HG02840 (cell line): ENCODE results near the gene TTLL5.
A peak's percentile ranks its signal among the peaks of the same experiment; 100 is the strongest.

Source experiments
- ATAC-seq: cut with Tn5 transposase; IDR thresholded peaks from one replicate; pipeline ENCODE4 v1.9.1; 2021; ENCODE audit warnings: mild to moderate bottlenecking, moderate library complexity, moderate number of reproducible peaks; ENCODE audit not compliant: unreplicated experiment, low FRiP score

Gene TTLL5

DNA sequence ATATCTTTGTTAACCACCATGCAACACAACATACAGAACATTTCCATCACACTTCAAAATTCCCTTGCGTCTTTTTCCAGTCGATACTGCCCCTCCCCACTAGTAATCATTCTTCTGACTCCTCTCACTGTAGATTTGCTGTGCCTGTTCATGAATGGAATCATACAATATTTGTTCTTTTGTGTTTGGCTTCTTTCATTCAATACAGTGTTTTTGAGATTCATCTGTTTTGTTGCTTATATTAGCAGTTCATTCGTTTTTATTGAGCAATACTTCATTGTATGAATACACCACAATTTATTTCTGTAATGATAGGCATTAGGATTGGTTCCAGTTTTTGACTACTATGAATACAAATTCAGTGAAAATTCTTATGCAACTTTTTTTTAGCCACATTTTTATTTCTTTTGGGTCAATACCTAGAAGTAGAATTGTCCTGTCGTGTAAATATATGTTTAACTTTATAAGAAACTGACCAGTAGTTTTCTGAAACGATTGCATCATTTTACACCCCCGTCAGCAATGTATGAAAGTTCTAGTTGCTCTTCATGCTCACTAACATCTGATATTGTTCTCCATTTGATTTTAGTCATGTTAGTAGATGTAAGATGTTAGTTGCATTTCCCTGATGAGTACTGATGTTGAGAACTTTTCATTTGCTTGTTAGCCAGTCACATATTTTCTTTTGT, 193.2 kb downstream of the TTLL5 start:
- no peak for ATAC-seq

DNA sequence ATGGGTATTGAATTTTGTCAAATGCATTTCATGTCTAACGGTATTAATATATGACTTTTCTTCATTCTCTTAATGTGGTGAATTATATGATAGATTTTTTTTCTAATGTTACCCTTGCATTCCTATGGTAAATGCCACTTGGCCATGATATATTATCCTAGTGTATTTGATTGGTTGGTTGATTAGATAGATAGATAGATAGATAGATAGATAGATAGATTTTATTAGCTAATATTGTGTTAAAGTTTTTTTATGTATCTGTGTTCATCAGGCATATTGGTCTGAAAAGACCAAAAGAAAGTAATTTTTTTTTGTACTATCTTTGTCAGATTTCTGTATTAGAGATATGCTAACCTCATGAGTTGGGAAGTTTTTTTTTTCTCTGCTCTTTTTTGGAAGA, 196.2 kb downstream of the TTLL5 start:
- no peak for ATAC-seq

DNA sequence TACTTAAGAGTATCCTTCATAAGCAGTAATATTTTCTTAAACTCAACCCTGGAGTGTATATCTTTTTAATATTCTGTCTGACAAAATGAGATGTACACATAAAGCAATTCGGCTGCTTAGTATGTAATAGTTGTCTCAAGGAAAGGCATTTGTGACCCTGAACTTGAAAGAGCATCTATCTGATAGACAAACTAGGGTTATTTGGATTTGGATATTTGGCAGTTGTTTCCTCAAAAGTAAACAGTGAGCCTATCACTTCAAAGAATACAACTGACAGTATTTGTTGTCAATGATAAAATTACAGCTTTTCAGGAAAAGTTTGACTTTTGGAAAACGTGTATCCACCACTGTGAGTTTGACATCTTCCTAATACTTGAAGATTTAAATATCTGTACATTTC, 197.3 kb downstream of the TTLL5 start:
- ATAC-seq = no peak

DNA sequence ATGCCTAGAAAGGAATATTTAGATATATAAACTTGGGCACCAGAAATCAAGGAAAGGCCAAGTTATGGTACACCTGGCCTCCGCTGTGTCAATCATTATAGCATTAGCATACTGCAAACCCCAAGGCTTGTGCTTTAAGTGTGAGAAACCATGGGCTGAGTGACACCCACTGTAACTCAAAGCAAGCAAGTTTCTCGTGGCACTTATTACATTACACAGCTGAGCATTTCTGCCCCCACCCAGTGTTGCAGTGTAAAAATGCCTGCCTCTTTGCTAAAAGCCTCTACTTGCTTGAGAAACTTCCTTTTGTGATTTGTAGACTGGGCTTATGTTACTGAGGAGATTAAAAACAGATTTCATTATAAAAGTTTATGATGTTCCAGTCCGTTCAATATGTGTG, 198.7 kb downstream of the TTLL5 start:
- no peak for ATAC-seq

DNA sequence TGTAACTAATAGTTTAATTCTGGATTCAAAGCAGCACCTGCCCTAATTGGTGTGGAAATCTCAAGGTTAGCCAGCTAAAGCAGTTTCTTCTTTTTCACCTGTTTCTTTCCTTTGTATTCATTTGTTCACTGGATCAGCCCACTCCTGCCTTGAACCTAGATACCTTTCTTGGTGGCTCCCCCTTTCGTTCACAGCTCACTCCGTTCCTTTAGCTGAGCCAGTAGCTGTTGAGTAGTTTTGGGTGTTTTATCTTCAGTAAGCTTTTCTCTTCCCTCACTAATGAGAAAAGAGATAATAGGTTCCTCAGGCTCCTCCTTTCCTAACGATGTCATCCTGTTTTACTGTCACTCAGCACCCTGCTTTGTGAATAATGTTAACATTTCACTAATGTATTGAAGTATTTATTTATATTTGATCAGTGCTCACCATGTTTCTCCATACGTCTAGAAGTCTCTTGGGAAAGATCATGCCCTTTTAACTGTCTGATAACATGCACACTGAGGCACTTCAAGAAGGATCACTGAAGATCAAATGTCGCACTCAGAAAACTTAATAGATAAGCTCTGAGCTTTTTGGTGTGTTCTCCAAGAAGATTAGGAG, 199.6 kb downstream of the TTLL5 start:
- ATAC-seq = no peak

DNA sequence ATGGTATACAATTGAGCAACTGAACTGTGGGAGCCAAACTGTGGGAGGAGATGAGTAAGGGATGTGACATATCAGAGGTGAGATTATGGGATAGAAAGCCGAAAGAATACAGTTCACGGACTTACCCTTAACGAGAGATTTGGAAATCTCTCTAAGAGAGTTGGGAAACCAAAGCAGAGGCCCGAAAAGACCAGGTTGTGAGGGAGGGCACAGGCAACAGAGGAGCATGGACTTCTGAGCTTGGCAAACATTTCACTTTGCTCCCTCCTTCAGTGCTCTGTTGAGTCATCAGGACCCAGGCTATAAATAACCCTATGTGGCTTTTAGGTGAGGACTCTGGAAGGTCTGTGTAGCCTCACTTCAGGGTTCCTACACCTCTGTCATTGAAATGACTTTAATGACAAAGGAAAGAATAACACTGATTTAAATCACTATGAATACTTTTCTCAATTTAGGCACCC, 200.1 kb downstream of the TTLL5 start:
- no peak for ATAC-seq

DNA sequence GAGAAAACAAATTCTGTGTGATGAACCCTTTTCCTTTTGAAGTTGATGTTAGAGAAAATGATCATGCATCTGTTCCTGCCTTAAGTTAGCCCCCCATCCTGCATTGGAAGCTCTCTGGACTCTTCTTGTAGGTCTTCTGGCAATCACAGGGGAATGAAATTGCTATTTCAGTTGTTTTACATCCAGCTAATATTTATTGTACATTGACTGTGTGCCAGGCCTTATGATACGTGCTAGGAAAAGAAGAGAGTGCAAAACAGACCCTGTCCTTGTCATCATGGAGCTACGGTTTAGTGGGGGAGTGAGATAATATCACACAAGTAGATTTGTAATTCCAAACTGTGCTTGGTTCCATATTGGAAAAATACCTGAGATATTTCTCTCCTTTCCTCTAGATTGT, 202.2 kb downstream of the TTLL5 start:
- no peak for ATAC-seq

DNA sequence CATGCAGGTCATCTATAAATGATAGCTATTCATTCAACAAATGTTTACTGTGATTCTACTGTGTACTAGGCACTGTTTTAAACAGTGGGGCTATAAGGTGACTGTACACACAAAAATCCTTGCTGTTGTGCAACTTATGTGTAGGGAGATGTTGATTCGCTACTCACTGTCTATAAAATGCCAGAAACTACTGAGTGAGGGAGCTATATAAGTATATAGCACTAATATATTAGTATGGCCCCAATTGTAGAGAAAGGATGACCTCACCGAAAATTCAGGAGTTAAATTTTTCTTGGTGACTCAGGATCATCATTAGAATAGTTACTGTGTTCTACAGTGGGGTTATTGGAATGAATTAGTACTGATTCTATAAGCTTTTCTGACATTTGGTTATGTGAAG, 203.3 kb downstream of the TTLL5 start:
- no peak for ATAC-seq

DNA sequence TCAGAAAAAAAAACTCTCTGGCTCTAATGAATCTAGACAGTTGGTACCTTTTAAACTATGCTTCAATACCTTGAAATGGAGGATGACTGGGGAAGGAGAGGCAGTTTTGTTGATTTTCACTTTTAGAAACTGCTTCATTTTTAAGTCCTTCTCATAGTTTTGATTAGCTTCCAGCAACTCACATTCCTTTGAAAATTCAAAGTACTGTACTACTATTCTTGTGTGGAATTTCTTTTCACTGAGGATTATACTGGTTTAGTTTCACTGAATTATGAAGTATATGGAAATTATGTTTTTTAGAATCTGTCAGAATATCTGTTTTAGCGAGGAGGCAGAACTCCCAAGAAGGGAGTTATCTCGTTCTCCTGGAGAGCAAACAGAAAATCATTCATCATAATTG, 204.5 kb downstream of the TTLL5 start:
- ATAC-seq = no peak

DNA sequence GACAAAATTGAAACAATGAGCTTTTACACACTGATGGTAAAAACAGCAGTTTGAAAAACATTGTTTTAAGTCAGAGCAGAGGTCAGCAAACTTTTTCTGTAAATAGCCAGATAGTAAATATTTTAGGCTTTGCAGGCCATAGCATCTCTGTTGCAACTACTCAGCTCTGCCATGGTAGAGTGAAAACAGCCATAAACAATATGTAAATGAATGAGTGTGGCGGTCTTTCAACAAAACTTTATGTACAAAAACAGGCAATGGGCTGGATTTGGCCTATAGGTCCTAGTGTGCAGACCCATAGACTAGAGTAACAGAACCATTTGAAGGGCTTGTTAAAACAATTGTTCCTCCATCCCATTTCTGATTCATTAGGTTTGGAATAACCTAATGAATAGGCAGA, 205.9 kb downstream of the TTLL5 start:
- ATAC-seq = no peak

DNA sequence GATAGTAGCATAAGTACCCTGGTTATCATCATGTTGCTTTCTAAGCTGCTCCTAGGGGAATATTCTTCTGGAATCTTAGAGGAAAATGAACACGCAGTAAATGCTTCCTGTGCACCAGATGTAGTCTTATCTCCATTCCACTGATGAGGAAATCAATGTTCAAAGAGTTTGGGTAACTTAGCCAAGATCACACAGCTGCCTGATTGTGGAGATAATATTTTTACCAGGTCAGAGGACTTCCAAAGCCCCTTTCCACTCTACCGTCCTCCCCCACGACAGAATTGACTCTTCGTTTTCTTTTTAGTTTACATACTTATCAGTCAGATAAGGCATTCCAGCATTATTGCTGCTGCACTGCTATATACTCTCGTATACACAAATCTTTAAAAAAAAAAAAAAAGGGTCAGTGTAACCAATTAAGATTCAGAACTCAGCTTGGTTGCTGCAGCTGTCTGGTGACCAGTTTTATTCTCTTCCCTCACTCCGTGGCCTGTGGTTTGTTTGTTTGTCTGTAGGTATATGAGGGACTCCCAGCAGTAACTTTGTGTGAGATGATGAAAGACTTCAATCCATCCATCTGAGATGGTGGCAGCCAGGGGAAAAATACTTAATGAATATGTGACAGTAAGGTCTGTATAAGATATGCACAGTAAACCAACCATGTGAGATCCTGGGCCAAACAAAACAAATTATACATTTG, 210.3 kb downstream of the TTLL5 start:
- no peak for ATAC-seq

DNA sequence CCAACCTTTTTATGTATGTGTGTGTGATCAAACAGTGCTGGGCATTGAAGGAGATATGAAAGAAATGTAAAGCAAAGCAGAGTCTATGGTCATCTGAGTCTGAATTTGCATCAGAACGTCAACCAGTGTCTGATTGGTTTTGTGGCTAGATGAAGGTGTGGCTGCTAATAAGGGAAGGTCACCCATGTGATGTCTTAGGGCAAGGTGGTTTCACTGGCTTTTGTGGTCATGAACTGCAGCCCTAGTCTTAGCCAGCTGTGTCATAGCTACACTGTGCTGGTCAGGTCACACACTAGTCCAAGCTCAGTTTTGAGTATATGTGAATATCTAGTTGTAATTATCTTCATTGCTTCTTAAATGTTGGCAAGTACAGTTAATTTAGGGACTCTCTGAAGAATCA, 214.9 kb downstream of the TTLL5 start:
- peak; percentile 86 for ATAC-seq

DNA sequence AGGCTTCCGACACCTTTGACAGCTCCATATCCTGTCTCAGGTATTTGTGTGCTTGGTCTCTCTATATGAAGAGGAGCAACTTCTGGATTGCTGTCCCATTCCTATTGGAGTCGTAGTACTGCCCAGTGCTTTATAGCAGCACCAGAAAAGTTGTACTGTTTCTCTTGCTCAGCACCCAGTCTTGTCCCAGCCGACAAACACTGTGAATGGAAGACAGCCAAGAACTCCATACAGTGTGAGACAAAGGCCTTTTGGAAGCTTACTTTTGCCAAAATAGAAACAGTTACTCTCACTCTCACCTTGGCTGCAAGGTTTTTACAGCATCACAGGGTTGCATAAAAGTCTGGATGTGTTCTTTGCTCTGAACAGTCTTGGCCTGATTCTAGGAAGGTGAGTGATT, 215.5 kb downstream of the TTLL5 start:
- no peak for ATAC-seq

DNA sequence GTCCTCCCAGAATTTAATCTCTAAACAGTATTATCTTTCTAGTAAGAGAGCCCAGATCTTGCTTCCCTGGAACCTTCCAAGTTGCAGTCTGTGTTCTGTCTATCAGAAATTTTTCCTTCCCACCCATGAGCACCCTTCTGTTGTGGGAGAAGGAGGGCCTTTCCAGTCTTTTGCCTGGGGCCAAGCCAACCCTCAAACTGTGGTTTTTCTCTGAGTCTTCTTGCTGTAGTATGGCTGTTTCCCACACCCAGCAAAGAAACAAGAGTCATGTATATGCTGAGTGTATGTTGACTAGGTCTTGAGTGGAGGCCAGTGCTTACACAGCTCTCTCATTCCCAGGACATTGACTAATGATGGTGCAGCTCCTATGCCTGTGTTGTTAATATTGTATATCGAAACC, 216.2 kb downstream of the TTLL5 start:
- ATAC-seq = no peak

DNA sequence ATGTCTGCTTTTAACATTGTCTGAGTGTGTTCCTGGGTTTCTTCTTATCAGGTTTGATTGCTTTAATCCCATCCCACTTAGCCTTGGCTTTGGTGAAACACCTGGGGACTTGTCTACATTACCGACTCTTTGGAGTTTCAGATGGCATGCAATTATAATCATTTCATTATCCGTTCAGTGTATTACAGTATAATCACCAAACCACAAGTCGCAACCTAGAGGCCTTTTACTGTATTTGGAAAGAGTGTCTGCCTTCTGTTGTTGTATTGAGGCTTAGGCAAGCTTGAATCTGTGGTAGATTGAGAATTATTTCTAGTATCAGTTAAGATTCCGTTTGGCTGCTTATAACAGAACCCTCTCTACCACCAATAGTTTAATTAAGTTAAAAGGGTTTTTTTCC, 216.8 kb downstream of the TTLL5 start:
- no peak for ATAC-seq

DNA sequence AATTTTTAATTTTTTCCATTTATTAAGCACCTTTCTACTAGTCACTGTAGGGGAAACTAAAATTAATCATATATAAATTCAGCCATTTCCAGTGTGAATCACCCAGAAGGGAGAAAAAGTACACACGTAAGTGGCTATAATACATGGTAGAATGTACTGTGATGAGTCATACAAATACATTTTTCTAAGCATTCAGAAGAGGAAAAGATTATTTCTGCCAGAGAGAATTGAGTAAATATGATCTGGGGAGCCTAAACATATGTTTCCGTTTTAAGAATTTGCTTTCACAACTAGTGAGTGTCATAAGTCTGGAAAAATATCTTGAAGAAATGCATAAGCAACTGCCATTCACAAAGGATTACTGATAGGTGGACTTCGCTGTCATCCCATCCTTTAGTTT, 218.0 kb downstream of the TTLL5 start:
- no peak for ATAC-seq

DNA sequence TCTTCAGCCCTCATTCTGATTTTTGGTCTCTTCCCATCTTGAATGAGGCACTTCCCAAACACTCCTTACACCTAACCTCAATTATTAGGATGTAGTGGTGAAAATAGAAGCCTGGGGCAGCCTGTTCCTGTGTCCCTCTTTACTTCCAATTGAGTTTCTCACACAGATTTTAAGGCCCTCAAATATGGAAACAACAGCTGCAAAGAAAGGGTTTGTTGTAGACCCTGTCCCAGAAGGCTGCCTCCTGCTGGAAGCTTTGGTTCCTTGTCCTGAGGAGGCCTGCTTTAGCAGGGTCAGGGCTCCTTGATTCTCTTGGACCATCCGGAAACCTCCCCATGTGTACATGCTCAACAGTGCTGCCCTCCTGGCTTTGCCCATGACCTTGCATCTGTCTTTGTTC, 219.5 kb downstream of the TTLL5 start:
- no peak for ATAC-seq

DNA sequence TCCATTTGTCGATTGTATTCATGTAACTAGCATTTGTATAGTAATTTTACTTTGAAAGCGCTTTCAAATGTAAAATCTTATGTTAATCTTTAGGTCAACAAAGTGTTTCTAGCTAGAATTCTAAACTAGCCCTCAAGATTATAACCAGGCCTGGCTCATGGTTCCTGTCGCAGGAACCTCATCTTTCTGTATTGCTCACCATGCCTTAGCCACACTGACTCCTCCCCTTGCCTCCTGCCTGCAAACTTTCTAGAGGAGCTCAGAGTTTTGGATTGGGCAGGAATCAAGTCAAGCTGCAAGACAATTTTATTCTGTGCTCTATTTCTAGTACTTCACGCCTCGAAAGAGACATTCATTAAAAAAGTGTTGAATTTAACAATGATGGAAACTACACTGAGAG, 220.9 kb downstream of the TTLL5 start:
- ATAC-seq = no peak

DNA sequence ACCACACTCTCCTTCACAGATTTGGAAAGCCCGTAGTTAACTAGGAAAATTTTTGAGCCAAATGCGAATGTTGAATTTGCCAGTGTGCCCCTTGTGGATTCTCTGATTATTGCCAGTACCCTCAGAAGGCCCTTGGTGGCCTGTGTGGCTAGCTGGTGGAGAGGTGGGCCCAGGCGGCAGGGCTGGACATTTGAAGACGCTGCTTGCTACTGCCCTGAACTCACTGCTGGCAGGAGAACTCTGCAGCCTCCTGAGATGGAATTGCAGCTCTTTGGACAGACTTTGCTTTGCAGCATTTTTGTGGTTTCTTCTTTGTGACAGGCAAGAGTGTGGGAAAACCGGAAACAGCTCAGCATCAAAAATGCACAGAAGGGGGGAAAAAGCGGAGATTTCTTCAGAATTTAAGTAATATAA, 223.2 kb downstream of the TTLL5 start:
- no peak for ATAC-seq

DNA sequence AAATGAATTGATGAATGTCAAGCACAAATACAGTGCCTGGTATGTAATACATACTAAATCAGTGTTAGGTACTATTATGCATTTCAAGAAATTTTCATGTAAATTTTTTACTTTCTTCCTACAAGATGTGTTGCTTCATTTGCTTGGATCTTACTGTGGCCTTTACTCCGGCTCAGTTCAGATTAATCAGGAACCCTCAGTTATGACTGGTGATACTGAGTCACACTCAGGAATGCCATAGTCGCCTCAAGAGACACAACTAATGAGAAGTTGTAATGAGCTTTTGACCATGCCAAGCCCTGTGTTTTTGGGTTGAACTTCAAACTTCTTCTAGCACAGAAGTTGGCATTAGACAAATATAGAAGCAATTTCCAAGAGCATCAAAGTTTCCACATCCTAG, 224.8 kb downstream of the TTLL5 start:
- no peak for ATAC-seq

DNA sequence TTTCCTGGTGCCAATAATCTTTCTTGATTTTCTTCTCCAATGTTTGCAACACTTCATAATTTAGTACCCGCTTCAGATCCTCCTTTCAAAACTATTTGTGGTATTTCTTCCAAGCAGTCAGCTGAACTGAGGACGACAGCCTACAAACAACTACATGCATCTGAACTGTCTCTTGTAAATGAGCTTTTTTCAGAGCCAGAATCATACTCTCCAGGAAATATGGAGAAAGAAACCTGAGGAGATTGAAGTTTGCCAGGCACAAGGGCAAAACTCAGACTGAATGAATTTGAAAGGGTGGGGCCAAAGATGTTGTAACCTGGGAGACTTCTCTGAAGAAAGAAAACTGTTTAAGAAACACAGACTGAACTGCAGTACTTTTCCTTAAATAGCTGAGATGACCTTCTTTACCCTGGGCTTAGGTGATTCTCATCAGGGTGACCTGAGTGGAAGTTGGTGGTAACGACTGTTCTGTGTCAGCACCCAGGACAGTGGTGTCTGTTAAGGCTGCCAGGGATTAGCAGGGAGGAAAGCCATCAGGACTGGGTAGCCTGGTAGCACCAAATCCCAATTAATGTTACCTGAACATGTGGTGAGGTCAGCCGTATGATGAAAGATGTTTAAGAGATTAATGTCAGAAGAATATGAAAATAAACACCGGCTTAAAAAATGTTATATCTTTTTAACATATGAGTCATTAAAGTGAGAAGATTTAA, 225.7 kb downstream of the TTLL5 start:
- ATAC-seq = no peak
